OCI-LY3 (cell line): ENCODE results near the gene SMYD3.

ENCODE experiments used
- H2AFZ ChIP-seq: fragments of 200-600, 300-600 bp; shearing (Covaris generic); 2 replicates; pipeline ENCODE4 v1.6.0; 2014; ENCODE audit warnings: antibody characterized with exemption, low read depth, low read length
- H3K27ac ChIP-seq: fragments of 200-600, 300-600 bp; sonication (generic); 2 replicates; pipeline ENCODE4 v1.5.1; 2014; ENCODE audit warnings: mild to moderate bottlenecking, low read length, moderate library complexity, mixed read lengths
- H3K27me3 ChIP-seq: fragments of 200-600, 300-600 bp; sonication (generic); 2 replicates; pipeline ENCODE4 v1.6.1; 2014; ENCODE audit warnings: low read depth, low read length, mixed read lengths
- H3K36me3 ChIP-seq: fragments of 200-600, 300-600 bp; sonication (generic); replicated peaks from 2 replicates; pipeline ENCODE3; 2014; ENCODE audit warnings: low read depth, low read length, mixed read lengths
- H3K4me1 ChIP-seq: fragments of 300-600, 200-600 bp; sonication (generic); 2 replicates; pipeline ENCODE4 v1.6.1; 2014; ENCODE audit warnings: low read length, mixed read lengths
- H3K4me2 ChIP-seq: fragments of 200-600, 300-600 bp; sonication (generic); 2 replicates; pipeline ENCODE4 v1.6.1; 2014; ENCODE audit warnings: low read length, mixed read lengths
- H3K4me3 ChIP-seq: fragments of 300-600, 200-600 bp; sonication (generic); 2 replicates; pipeline ENCODE4 v1.5.1; 2014; ENCODE audit warnings: antibody characterized with exemption, mild to moderate bottlenecking, low read length, moderate library complexity
- H3K79me2 ChIP-seq: fragments of 300-600, 200-600 bp; shearing (Covaris generic); 2 replicates; pipeline ENCODE4 v1.6.1; 2014; ENCODE audit warnings: mild to moderate bottlenecking, low read length, mixed read lengths
- H3K9ac ChIP-seq: fragments of 300-600, 200-600 bp; shearing (Covaris generic); 2 replicates; pipeline ENCODE4 v1.6.0; 2014; ENCODE audit warnings: mild to moderate bottlenecking, low read length, moderate library complexity
- H3K9me3 ChIP-seq: fragments of 200-600, 300-600 bp; shearing (Covaris generic); 2 replicates; pipeline ENCODE4 v1.6.1; 2014; ENCODE audit warnings: low read length, mixed read lengths; ENCODE audit not compliant: insufficient read depth
- H4K20me1 ChIP-seq: fragments of 200-600, 300-600 bp; sonication (generic); 2 replicates; pipeline ENCODE4 v1.6.1; 2016; ENCODE audit warnings: low read length, mixed read lengths; ENCODE audit not compliant: insufficient read depth
- CTCF ChIP-seq: fragments of 200-600, 300-600 bp; sonication (generic); IDR thresholded peaks from 2 replicates; pipeline ENCODE4 v1.5.1; 2014; ENCODE audit warnings: antibody characterized with exemption, low read length, low read depth
- EZH2phosphoT487 ChIP-seq: fragments of 200-600 bp; shearing (Covaris generic); IDR thresholded peaks from 2 replicates; pipeline ENCODE4 v1.6.1; 2018; ENCODE audit warnings: antibody characterized with exemption, mixed run types, low read depth

The SMYD3 gene

DNA sequence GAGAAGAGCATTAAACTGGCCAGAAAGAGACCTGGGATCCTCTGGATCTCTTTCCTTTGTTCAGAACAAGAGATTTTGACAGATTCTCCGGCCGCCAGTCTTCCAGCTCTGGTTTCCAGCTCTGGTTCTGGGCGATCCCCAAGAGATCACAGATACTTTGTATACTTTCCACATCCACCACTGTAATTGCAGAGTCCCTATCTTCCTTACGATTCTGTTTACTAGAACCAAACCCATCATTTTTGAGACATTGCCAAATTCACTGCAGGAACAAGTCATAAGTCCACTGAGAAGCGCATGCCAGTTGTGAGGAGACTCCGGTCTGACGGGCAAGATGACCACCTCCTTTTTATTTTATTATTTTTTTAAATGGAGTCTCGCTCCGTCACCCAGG lies 505.2 kb downstream of the SMYD3 start:
- Histone ChIP-seq H3K36me3 (no peaks in the 10 kb centered on the region), H3K4me1 (peaks cover 26% of the 10 kb centered on the region), H3K9ac (no peak overlapping the region), H3K27ac (no peak overlapping the region), H4K20me1 (peaks cover 8% of the 10 kb centered on the region; the same call in 1 of the 2 replicates), H3K79me2 (no peaks in the 10 kb centered on the region), H3K4me2 (no peak overlapping the region), H2AFZ (no peak overlapping the region), H3K27me3 (no peaks in the 10 kb centered on the region), H3K9me3 (no peaks in the 10 kb centered on the region), H3K4me3 (no peak overlapping the region)
- TF ChIP-seq EZH2phosphoT487, result no peak
- no peak for TF ChIP-seq CTCF

DNA sequence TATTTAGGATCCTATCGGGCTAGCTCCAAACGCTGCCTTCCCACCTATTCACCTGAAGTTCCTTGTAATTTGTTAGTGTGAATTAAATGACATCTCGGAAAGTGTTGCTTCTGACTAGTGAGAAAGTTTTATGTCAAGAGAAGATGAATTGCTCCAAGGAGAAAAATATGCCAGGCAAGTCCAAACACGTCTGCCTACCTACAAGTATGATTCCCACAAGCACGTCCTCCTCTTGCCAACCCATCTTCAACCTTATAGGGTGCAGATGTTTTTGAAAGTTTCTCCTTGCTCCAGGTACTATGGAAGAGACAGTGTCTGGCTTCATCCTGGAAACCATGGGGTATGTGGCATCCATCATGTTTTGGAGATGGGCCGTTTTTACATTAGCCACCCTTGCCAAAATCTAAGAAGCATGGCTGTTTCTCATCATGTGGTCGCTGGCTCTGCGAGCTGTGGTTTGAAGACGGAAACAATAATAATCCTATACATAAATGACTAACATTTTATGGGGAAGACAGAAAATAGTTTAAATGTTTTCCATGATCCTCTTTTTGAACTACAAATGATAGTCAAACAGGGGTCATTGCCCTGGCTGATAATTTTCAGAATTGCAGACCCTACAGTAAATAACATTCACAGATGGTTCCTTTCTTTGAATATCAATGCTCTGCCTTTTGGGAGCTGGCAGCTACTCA lies 505.8 kb downstream of the SMYD3 start:
- Histone ChIP-seq H3K27ac (no peak overlapping the region), H3K4me1 (peaks cover 26% of the 10 kb centered on the region), H3K79me2 (no peaks in the 10 kb centered on the region), H3K36me3 (no peaks in the 10 kb centered on the region), H3K9ac (no peak overlapping the region), H4K20me1 (peaks cover 8% of the 10 kb centered on the region; the same call in 1 of the 2 replicates), H3K4me2 (no peak overlapping the region), H3K9me3 (no peaks in the 10 kb centered on the region), H3K4me3 (no peak overlapping the region), H2AFZ (no peak overlapping the region), H3K27me3 (no peaks in the 10 kb centered on the region)
- TF ChIP-seq CTCF (no peak), EZH2phosphoT487 (no peak)

GRCh38 chr1:246000638-246001015 lies 506.5 kb downstream of the SMYD3 start:
- Histone ChIP-seq H3K79me2 (no peaks in the 10 kb centered on the region), H3K9ac (no peak overlapping the region), H3K9me3 (no peaks in the 10 kb centered on the region), H3K4me1 (peaks cover 26% of the 10 kb centered on the region), H4K20me1 (peaks cover 8% of the 10 kb centered on the region; the same call in 1 of the 2 replicates), H3K4me3 (no peak overlapping the region), H3K36me3 (no peaks in the 10 kb centered on the region), H3K4me2 (no peak overlapping the region), H2AFZ (no peak overlapping the region), H3K27me3 (no peaks in the 10 kb centered on the region), H3K27ac (no peak overlapping the region)
- TF ChIP-seq CTCF (no peak), EZH2phosphoT487 (no peak)

- Histone ChIP-seq H3K36me3 (no peaks in the 10 kb centered on the region), H3K79me2 (no peaks in the 10 kb centered on the region), H4K20me1 (peaks cover 8% of the 10 kb centered on the region; the same call in 1 of the 2 replicates), H3K4me1 (peaks cover 26% of the 10 kb centered on the region), H3K4me2 (peak overlapping the region; percentile 56), H3K27ac (no peak overlapping the region), H2AFZ (no peak overlapping the region), H3K9me3 (no peaks in the 10 kb centered on the region), H3K4me3 (no peak overlapping the region), H3K9ac (no peak overlapping the region), H3K27me3 (no peaks in the 10 kb centered on the region)
- TF ChIP-seq CTCF, result no peak
- no peak for TF ChIP-seq EZH2phosphoT487
Observed at GRCh38 chr1:245999697-246000637, 507.1 kb downstream of the SMYD3 start.
